ENCODE data around the gene GMEB1. TPM values are rescaled to one million over a fixed set of nuclear protein-coding genes. Genes with fewer than 3 reads are reported as not detected.

Gene GMEB1
- total and polyA plus RNA-seq, 2 experiments from 2014 or later, result 13.3 to 20.2 TPM

GRCh38 chr1:28759257-28759656, 90.7 kb downstream of the GMEB1 start:
- Mint-ChIP-seq H3K27me3 (ENCODE audit: insufficient read depth, low read depth, poor library complexity) (peaks cover 1% of the 10 kb centered on the region), H3K4me1 (peaks cover 5% of the 10 kb centered on the region; the same call in 2 of the 3 replicates), H3K36me3 (ENCODE audit: low read depth) (peaks cover 33% of the 10 kb centered on the region), H3K27ac (no peak overlapping the region), H3K9me3 (no peaks in the 10 kb centered on the region), H3K4me3 (no peak overlapping the region)
- Histone ChIP-seq H3K27ac (ENCODE audit: low read depth) (no peak overlapping the region; the same call in 1 of the 2 replicates), H3K9me2 (ENCODE audit: insufficient read depth) (no peaks in the 10 kb centered on the region), H3K27me3 (ENCODE audit: insufficient read depth) (no peaks in the 10 kb centered on the region), H4K20me1 (replicated peaks; ENCODE audit: insufficient read depth) (peaks cover 66% of the 10 kb centered on the region), H3K79me2 (replicated peaks; ENCODE audit: insufficient read depth) (peaks cover 100% of the 10 kb centered on the region), H3F3A (replicated peaks; ENCODE audit: low read depth) (peaks cover 20% of the 10 kb centered on the region; the same call in 1 of the 2 replicates), H3K4me3 (no peak overlapping the region), H3K4me1 (ENCODE audit: insufficient read depth) (peaks cover 28% of the 10 kb centered on the region), H3K4me2 (no peak overlapping the region), H3K36me3 (ENCODE audit: insufficient read depth) (peaks cover 6% of the 10 kb centered on the region; the same call in 1 of the 2 replicates), H2AFZ (no peak overlapping the region)
- ATAC-seq, result no peak
- no peak for DNase-seq (ENCODE audit: low spot score)
- TF ChIP-seq ZNF331 (CRISPR knock-in tag; IDR thresholded peaks at IDR 0.05; ENCODE audit: low read depth), result no peak
- no peak for TF ChIP-seq ETS1 (IDR thresholded peaks at IDR 0.05)
- no peak for TF ChIP-seq POLR2AphosphoS5 (IDR thresholded peaks at IDR 0.05; ENCODE audit: low read depth)
- TF ChIP-seq EZH2phosphoT487 (IDR thresholded peaks at IDR 0.05; ENCODE audit: unreplicated experiment), result no peak
- no peak for TF ChIP-seq NANOG (IDR thresholded peaks at IDR 0.05; ENCODE audit: borderline replicate concordance)
- no peak for TF ChIP-seq EZH2 (IDR thresholded peaks at IDR 0.05; ENCODE audit: low read depth, unreplicated experiment)
- no peak for TF ChIP-seq ZNF114 (CRISPR knock-in tag; IDR thresholded peaks at IDR 0.05)
- no peak for TF ChIP-seq CREB1 (CRISPR knock-in tag; IDR thresholded peaks at IDR 0.05; ENCODE audit: low read depth)
- TF ChIP-seq CTCF (conservative IDR thresholded peaks at IDR 0.05; ENCODE audit: low read depth in 2 of 2), result no peak
- no peak for TF ChIP-seq ZNF462 (CRISPR knock-in tag; IDR thresholded peaks at IDR 0.05)
- TF ChIP-seq REST (IDR thresholded peaks at IDR 0.05; ENCODE audit: unreplicated experiment), result no peak
- no peak for TF ChIP-seq JUNB (IDR thresholded peaks at IDR 0.05; ENCODE audit: unreplicated experiment)
- no peak for TF ChIP-seq STAT1 (IDR thresholded peaks at IDR 0.05; ENCODE audit: unreplicated experiment)

All from GM23338 (cell line).